HG03439 (cell line): ENCODE data around the gene MTG2.
"Not testable (repeated sequence)": the region's sequence is repeated elsewhere in the genome, so short reads cannot be mapped to it uniquely, and the experiment has no call there.

Source experiments
- ATAC-seq: cut with Tn5 transposase; IDR thresholded peaks from one replicate; pipeline ENCODE4 v1.9.1; 2021; ENCODE audit warnings: mild to moderate bottlenecking, moderate library complexity; ENCODE audit not compliant: unreplicated experiment

The MTG2 gene

DNA sequence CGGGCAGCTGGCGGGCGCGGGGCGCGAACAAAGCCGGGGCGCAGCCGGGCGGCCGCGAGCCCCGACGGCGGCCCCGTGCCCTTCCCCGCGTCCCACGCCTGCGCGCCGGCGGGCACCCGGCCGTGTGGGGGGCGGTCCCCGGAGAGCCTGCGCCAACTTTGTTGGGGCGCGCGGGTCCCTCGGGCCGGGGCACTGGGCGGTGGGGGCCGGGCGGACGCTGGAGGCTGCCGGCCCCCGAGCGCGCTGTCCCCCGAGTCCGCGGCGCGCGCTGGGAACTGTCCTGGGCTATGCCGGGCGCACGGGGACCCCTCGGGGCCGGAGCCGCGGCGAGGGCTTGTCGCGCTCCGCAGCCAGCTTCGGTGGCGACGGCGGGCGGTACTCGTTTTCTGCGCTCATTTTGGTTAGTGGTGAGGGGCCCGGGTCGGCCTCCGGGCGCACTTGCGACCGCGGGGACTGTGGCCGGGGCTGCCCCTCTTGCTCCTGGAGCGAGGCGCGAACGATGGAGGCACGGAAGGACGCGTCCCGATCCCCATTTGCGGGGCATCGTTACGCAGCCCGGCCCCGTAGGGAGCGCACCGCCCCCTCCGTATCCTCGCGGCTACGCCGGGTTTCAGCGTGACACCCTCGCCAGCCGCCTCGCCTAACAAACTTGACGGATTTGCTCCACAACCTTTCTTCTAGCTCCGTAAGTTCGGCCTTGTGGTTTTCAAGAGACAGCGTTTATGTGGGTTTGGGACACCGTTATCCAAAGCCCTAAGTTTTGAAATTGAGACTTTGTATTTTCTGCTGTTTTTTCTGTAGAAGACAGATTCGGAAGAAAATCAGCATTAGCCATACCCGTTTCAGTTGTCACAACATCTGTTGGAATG lies 38.6 kb upstream of the MTG2 start:
- ATAC-seq = peak; percentile 14

DNA sequence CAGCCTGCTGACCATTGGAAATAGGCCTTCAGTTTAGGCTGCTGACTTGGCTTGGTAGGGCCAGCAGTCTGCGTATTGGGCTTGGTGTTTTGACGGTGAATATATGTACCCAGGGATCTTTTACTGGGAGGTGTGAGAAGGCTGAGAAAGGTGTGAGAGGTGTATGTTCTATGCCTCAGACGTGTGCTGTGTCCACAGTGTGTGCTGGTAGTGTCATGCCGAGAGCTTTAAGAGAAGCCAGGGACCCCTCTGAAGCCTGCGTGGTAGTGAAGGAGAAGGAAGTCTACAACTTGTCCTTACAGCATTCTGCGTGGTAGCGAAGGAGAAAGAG lies 37.2 kb upstream of the MTG2 start:
- ATAC-seq = no peak

DNA sequence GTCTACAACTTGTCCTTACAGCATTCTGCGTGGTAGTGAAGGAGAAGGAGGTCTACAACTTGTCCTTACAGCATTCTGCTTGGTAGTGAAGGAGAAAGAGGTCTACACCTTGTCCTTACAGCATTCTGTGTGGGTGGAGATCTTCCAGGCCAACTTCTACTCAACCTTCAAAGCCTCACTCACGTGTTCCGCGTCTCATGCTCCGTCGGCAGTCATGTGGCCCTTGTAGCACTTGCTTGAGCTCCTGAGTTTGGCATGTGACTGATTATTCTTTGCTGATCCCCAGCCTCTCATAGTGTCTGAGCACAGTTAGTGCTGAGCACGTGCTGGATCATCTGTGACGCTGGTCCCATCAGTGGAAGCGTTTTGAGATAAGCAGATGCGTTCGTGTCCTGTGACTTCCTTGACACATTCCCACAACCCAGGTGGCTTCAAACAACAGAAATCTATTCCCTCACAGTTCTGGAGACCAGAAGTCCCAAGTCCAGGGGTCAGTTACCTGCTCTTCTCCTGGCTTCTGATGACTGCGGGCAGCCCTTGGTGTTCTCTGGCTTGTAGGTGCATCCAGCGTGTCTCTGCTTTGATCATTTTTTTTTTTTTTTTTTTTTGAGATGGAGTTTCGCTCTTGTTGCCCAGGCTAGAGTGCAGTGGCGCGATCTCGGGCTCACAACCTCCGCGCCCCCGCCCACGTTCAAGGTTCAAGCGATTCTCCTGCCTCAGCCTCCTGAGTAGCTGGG lies 36.6 kb upstream of the MTG2 start:
- ATAC-seq = no peak

DNA sequence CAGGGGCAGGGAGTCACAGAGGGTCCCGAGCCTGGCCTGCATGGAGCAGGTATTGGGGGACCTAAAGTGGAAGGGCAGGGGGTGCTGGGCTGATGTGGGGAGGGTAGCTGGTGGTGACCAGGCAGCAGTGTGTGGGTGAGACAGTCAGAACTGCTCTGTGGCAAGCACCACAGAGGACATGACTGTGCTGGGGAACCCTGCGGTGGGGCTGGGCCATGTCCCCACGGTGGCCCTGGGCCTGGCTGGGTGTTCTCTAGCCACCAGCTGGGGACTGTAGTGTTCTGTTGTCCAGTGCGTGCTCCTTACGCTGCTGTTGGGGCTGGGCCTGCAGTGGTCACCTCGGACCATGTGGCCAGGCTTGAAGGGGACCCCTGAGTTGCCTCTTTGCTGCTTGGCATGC lies 35.7 kb upstream of the MTG2 start:
- ATAC-seq = no peak

DNA sequence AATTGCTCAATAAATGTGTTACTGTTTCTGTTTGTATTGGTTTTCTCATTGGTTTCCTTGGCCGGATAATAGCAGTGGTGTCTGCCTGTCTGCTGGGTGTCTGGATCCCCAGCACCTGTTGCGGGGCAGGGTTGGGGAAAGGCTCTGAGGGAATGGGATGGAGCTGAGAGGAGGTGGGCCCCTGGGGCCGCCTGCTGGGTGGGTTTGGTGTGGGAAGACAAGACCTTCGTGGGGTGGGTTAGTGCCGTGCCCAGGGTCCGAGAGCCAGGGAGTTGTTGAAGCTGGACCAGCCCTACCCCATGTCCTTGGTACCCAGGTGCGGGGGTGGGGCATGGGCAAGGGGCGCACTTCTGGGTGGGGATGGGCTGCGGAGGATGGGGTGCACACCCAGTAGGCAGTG lies 35.3 kb upstream of the MTG2 start:
- no peak for ATAC-seq

DNA sequence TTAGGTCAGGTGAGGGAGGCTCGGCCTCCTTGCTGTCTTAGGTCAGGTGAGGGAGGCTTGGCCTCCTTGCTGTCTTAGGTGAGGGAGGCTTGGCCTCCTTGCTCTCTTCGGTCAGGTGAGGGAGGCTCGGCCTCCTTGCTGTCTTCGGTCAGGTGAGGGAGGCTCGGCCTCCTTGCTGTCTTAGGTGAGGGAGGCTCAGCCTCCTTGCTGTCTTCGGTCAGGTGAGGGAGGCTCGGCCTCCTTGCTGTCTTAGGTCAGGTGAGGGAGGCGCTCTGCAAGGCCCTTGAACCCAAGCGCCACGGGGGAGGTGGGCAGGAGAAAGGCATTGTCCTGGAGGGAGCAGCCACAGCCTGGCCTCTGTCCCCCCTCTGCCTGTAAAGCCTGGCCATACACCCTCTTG lies 34.4 kb upstream of the MTG2 start:
- not testable (repeated sequence) for ATAC-seq

DNA sequence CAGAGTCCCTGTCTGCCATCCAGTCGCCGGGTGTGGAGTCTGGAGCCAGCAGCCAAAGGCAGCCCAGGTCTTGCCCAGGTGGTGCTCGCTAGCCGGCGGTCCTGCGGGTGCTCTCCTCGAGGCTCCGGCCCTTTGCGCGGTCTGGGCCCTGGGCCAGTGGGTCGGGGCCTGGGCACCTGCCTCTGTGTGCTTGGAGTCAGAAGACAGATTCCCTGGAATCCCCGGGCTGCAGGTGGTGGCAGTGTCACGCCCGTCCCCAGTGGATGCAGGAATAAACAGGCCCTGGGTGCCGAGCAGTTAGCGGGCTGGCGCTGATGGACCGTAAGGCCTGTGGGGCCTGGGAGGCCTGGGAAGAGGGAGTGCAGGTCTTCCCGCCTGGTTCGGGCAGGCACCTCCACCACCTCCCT lies 33.9 kb upstream of the MTG2 start:
- no peak for ATAC-seq

DNA sequence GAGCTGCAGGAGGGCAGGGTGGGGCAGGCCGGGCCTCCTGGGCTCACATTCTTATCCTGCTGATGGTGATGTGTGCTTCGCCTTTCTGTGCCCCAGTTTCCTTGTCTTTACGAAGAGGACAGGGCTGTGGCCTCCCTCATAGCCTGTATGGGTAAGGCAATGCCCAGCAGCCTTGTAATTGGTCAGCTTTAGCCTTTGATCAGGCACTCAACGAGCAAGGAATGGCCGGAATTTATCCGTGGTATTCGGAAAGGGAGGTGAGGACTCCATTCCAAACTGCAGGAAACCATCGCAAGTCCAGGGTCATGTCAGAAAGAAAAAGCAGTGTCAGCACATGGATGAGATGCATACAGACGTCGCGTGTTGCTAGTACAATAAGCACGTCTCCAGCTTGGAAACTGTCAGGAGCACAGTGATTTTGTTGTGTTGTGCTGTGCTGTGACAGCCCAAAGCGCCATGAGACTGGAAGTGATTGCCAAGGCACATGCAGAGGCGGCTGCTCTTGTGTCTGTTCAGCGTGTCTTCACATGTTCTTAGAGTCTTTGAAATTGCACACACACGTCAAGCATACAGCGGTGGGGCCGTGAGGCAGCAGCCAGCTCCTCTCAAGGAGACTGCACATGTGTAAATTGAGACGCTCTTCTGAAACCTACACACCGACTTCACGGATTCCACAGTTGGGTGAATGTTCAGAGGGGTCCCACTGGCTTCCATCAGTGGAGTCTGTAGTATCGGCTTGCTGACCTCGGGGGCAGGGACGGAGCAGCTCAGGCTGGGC lies 33.1 kb upstream of the MTG2 start:
- no peak for ATAC-seq

DNA sequence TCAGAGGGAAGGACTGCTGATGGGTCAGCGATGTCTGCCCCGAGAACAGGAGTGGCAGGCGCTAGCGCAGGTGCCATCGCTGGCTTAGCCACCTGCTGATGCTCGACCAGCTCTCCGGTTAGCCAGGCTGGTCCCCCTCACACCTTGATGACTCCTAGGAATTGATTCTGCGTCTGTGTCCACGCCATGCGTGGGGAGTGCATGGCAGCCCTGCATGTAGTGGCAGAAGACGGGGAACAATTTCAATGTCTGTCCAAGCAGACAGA lies 32.6 kb upstream of the MTG2 start:
- no peak for ATAC-seq

DNA sequence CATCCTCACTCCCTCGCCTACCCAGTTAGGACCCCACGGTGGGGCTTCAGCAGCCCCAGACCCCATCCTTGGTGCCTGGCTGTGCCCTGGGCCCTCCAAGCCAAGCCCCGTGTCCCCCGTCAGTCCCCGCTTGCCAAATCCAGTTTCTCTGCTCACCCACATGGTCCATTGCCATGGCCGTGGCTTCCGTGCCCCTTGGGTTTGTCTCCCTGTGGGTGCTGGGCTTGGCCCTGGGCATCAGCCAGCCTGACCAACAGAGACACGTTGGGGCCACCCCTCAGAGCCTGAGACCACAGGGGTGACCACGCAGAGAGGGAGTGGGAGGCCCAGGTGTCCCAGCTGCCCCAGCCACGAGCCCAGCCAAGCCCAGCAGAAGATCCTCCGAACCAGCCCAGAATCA lies 31.6 kb upstream of the MTG2 start:
- no peak for ATAC-seq

DNA sequence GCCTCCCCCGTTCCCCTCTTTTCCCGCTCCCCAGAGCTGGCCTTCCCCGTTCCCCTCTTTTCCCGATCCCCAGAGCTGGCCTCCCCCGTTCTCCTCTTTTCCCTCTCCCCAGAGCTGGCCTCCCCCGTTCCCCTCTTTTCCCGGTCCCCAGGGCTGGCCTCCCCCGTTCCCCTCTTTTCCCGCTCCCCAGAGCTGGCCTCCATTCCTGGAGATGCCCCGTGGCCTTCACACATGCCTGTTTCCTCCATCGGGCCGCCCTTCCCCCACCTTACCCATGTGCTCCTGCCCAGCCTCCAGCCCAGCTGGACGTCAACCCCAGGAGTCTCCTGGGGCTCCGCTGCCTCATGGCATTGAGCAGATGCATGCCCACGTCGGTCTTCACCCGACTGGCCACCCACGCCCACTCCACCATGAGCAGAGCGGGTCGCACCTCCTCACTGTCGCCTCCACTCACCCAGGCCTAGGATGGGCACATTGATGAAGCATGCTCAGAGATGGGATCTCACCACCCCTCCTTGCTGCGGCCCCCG lies 30.9 kb upstream of the MTG2 start:
- ATAC-seq = no peak

DNA sequence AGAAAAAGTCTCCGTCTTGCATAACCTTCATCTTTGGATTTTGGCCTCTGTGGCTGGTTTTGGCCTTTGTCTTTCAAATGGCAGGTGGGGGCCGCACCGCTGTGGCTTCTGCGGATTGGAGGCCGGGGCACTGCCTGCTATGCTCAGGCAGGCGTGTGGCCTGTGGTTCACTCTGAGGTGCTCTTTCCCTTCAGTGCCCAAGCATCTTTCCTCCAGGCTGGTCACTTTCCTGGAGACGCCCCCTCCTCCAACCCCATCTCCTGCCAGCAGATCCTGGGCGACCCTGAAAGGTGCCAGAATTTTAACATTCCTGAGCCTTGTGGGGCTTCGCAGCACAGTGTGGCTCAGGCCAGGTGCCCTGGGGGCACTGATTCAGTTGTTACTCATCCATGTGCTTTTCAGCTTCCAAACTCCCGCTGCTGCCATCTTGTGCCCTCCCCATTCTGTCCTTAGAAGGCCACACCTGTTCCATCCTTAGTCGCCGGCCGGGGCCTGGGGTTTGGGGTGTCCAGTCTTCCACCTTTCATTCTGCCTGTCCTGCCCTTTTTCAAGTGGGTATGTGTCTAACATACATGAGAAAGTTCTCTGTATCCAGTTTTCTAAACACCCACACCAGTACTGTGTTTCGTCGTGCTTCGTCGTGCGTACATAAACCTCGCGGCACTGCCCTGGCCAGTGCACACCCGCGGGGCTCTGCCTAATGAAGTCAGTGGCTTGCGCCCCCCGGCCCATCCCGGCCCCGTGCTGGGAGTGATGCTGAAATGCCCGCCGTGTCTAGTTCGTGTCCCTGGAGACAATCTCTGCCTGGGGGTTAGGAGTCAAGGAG lies 27.2 kb upstream of the MTG2 start:
- ATAC-seq = no peak

DNA sequence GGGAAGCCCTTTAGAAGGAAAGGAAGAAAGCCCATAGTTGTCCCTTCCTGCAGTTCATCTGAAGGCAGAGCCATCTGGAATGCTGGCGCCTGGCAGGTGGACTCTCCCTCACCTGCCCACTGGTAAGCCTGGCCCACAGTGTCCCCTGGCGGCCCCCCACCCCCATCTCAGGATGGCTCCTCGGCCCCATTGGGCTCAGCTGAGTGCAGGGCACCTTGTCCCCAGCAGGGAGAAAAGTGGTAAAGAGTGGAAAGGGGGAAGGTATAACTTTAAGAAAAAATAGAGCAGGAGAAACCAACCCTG lies 26.6 kb upstream of the MTG2 start:
- ATAC-seq = no peak

DNA sequence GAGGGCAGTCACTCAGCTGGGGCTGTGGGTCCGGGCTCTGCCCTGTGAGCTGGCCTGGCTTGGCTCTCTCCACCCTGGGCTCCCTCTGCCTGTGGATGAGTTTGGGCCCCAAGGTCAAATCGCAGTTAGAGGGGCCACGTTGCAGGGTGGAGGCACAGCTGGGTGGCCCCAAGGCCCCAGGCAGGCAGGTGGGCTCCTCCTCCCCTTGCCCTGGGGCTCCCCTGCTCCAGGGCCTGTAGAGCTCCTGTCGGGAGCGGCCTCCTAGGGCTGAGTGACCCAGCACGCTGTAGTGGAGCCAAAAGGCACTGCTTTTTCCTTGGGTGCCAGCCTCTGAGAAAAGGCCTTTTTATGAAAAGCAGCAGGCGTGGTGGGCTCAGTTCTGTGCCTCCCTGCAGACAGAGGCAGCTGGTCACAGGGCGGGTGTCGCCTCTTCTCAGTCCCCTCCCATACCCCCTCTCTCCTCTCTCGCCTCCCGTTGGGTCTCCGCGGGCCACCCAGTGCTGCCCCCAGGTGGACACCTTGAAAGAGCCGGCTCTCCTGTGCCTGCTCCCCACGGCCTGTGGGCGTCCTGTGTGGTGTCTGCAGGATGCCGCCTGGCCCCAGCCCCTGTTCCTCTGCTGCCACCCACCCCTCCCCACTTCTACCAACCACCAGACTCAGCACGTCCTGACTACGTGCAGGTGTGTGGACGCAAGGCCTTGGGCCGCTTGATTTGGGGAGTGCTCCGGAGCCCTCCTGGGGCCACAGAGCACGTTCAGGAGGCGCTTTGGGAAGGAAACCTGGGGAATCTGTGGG lies 26.0 kb upstream of the MTG2 start:
- ATAC-seq = no peak

DNA sequence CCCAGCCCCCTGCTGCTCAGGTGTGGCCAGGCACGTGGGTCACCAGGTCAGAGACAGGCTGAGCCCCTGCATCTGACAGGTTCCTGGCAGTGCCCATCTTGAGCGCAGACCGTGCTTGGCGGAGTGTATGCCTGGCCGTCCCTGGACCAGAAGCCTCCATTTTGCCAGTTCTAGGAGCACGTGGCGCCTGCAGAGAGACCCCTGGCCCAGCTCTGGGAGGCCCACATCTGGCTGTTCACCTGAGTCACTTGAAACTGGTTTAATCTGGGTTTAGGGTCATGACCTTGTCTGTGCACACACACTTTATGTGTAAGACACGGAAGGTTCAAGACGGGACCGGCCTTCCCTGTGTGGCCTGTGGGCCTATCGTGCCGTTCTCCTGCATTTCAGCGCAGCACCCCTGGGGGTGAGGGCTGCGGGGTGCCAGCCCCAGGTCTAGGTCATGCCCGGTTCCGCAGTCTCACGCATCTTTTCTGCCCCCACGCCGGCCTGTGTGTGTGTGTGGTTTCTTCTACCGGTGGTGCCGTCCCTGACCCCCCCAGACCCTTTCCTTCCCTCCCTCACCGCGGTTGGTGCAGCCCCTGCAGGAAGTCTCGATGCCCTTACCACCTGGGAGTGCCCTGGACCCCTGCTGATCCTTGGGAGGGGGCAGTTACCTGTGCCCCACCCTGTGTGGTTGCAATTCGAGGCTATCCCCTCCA lies 25.3 kb upstream of the MTG2 start:
- ATAC-seq = no peak

DNA sequence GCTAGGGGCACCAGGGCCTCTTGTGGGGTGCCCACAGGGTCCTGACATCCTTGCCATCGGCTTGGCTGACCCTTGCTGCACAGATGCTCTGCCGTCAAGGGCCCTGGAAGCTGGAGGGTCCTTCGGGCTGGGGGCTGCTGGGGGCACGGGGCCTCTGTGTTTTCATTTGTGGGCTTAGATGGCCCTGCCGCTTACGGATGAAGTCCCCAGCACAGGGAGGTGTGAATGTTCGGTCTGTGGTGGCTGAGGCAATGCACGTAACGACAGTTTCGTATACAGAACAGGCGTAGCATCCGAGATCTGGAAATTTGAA lies 24.8 kb upstream of the MTG2 start:
- ATAC-seq = no peak

DNA sequence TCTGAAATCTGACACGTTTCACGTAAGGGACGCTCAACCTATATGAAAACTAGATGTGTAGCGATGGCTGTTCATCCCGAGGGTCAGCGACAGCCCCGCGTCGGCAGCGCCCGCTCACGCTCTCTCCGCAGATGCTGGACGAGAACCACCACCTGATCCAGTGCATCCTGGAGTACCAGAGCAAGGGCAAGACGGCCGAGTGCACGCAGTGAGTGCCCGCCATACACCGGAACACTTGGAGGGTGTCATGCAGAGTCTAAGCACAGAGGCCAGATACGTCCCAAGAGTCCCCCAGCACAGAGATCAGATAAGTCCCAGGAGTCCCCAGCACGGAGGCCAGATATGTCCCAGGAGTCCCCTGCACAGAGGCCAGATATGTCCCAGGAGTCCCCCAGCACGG lies 24.3 kb upstream of the MTG2 start:
- ATAC-seq = no peak

DNA sequence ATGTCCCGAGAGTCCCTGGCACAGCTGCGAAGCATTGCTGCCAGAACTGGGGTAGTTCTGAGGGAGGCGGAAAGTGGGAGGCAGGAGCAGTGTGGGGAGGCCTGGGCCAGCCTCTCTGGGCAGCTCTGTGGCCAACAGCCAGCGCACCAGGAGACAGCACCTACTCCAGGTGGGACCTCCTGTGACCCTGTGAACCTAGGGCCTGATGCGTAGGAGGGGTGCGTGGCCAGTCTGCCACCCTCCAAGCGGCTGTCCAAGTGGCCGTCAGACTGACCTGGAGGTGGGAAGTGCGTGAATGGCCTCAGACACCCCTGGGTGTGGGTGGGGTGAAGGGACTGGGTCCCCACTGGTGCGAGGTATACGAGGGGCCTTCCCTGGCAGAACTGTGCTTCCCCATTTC lies 23.8 kb upstream of the MTG2 start:
- ATAC-seq = no peak

DNA sequence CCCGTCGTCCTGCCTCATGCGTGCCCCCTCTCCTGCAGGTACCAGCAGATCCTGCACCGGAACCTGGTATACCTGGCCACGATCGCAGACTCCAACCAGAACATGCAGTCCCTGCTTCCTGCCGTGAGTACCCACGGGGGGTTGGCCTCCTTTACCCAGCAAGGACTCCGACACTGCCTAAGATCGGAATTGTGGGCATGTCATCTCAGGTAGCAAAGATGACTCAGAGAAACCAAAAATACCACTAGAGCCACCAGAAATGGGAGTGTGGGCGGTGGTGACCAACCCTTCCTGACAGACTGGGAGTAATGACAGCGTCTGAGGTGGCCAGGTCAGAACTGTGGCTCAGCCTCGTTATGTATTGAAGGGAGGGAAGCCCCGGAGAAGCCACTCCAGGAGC lies 23.0 kb upstream of the MTG2 start:
- peak; percentile 54 for ATAC-seq

DNA sequence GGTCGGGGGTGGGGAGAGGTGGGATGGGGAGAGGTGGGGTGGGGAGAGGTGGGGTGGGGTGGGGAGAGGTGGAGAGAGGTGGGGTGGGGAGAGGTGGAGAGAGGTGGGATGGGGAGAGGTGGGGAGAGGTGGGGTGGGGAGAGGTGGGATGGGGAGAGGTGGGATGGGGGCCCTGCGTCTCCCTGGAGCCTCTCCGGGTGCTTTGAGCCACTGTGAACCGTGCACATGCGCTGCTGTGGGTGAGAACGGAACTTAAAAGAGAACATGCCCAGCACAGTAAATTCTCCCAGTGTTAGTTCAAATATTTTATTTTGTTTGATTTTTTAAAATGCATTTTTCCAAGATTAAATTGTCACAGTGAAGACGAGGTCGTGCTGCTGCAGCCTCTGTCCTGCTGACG lies 22.6 kb upstream of the MTG2 start:
- no peak for ATAC-seq
